ENCODE measurements around the gene PI4K2A. TPM values are rescaled to one million over a fixed set of nuclear protein-coding genes. Genes with fewer than 3 reads are reported as not detected.

Gene PI4K2A
- total RNA-seq, 1 donor from 2014 or later: 10.1 TPM

Other genes starting within 250 kb of the PI4K2A start
- gene RRP12, start 239.3 kb upstream of the PI4K2A start, total RNA-seq: 6.8 and 9.3 TPM in 2 replicates
- gene PGAM1, start 214.5 kb upstream of the PI4K2A start, total RNA-seq: 209 and 215 TPM in 2 replicates
- 20.6 and 23.1 TPM in 2 replicates for gene EXOSC1, start 194.7 kb upstream of the PI4K2A start, total RNA-seq
- 21.6 and 26.2 TPM in 2 replicates for gene ZDHHC16, start 194.5 kb upstream of the PI4K2A start, total RNA-seq
- 39.7 and 47.2 TPM in 2 replicates for gene MMS19, start 142.2 kb upstream of the PI4K2A start, total RNA-seq
- 41.6 and 59.9 TPM in 2 replicates for gene UBTD1, start 141.7 kb upstream of the PI4K2A start, total RNA-seq
- 0.20 and 0.44 TPM in 2 replicates for gene ANKRD2, start 67.9 kb upstream of the PI4K2A start, total RNA-seq
- under 0.01 and 0.87 TPM in 2 replicates for gene HOGA1, start 56.3 kb upstream of the PI4K2A start, total RNA-seq
- not detected in 2 replicates for gene C10orf62, start 51.0 kb upstream of the PI4K2A start, total RNA-seq
- 1.1 and 2.6 TPM in 2 replicates for gene MORN4, start 7.2 kb upstream of the PI4K2A start, total RNA-seq
- 3.7 and 5.0 TPM in 2 replicates for gene AVPI1, start 46.6 kb downstream of the PI4K2A start, total RNA-seq
- gene MARVELD1, start 73.1 kb downstream of the PI4K2A start, total RNA-seq: 10.7 and 11.5 TPM in 2 replicates
- 11.3 and 18.8 TPM in 2 replicates for gene ZFYVE27, start 96.5 kb downstream of the PI4K2A start, total RNA-seq
- gene SFRP5, start 131.3 kb downstream of the PI4K2A start, total RNA-seq: not detected in 2 replicates
- under 0.01 TPM in 2 replicates for gene GOLGA7B, start 209.2 kb downstream of the PI4K2A start, total RNA-seq